HEK293T (cell line): ENCODE measurements around the gene THSD4.

Experiments used
- CTCF ChIA-PET: fragments of 350-600 bp; formaldehyde crosslinking; extraction: SDS; loops from one replicate; lab custom pipeline; 2021; ENCODE audit warnings: antibody characterized with exemption, inconsistent platforms; lab: Yijun Ruan, JAX
- POLR2A ChIA-PET: fragments of 350-600 bp; formaldehyde crosslinking; extraction: SDS; loops from one replicate; lab custom pipeline; 2020; ENCODE audit warnings: antibody characterized with exemption, inconsistent platforms; lab: Yijun Ruan, JAX
- DNase-seq: peaks from one replicate; pipeline ENCODE4 v3.0.0; 2012; ENCODE audit warnings: mixed read lengths; ENCODE audit errors: extremely low spot score
- ARNT ChIP-seq: fragments of 450-650 bp; IDR thresholded peaks from 2 replicates; pipeline ENCODE4 v1.6.1; 2017; ENCODE audit warnings: mild to moderate bottlenecking
- BHLHE40 ChIP-seq: fragments of 450-650 bp; IDR thresholded peaks from 2 replicates; pipeline ENCODE4 v1.6.1; 2016; ENCODE audit warnings: mild to moderate bottlenecking, moderate library complexity, borderline replicate concordance
- CTBP1 ChIP-seq: fragments of 450-650 bp; IDR thresholded peaks from 2 replicates; pipeline ENCODE4 v1.6.1; 2016; ENCODE audit warnings: borderline replicate concordance
- ELF4 ChIP-seq: fragments of 450-650 bp; IDR thresholded peaks from 2 replicates; pipeline ENCODE4 v1.6.1; 2017; ENCODE audit warnings: antibody characterized with exemption
- FOXA1 ChIP-seq: fragments of 450-650 bp; IDR thresholded peaks from 2 replicates; pipeline ENCODE4 v1.6.1; 2016; ENCODE audit warnings: mild to moderate bottlenecking
- FOXK2 ChIP-seq: fragments of 450-650 bp; IDR thresholded peaks from 2 replicates; pipeline ENCODE4 v1.6.1; 2016; ENCODE audit warnings: mild to moderate bottlenecking
- FOXM1 ChIP-seq: fragments of 450-650 bp; IDR thresholded peaks from 2 replicates; pipeline ENCODE4 v1.6.1; 2017; ENCODE audit warnings: mild to moderate bottlenecking, borderline replicate concordance
- HDGF ChIP-seq: fragments of 450-650 bp; IDR thresholded peaks from 2 replicates; pipeline ENCODE4 v1.6.1; 2017; ENCODE audit warnings: antibody characterized with exemption, borderline replicate concordance
- L3MBTL2 ChIP-seq: fragments of 450-650 bp; conservative IDR thresholded peaks from 2 replicates; pipeline ENCODE4 v1.6.1; 2016; ENCODE audit warnings: mild to moderate bottlenecking
- LEF1 ChIP-seq: fragments of 450-650 bp; IDR thresholded peaks from 2 replicates; pipeline ENCODE4 v1.6.1; 2017; ENCODE audit warnings: mild to moderate bottlenecking, borderline replicate concordance
- NFRKB ChIP-seq: fragments of 450-650 bp; IDR thresholded peaks from 2 replicates; pipeline ENCODE4 v1.6.1; 2016; ENCODE audit warnings: mild to moderate bottlenecking, moderate library complexity
- PKNOX1 ChIP-seq: fragments of 450-650 bp; IDR thresholded peaks from 2 replicates; pipeline ENCODE4 v1.6.1; 2016
- SP1 ChIP-seq: fragments of 450-650 bp; IDR thresholded peaks from 2 replicates; pipeline ENCODE4 v1.6.1; 2017
- SUZ12 ChIP-seq: fragments of 450-650 bp; IDR thresholded peaks from 2 replicates; pipeline ENCODE4 v1.6.1; 2016; ENCODE audit warnings: mild to moderate bottlenecking
- TARDBP ChIP-seq: fragments of 450-650 bp; IDR thresholded peaks from 2 replicates; pipeline ENCODE4 v1.6.1; 2016
- ZNF384 ChIP-seq: fragments of 450-650 bp; IDR thresholded peaks from 2 replicates; pipeline ENCODE4 v1.6.1; 2016

The THSD4 gene

GRCh38 chr15:71425388-71425787 lies 310.1 kb downstream of the THSD4 start:
- CTCF ChIA-PET = no interaction called here
- no peak for DNase-seq
- TF ChIP-seq PKNOX1 = no peak
- TF ChIP-seq SP1 = no peak
- no peak for TF ChIP-seq LEF1
- no peak for TF ChIP-seq TARDBP
- no peak for TF ChIP-seq NFRKB
- TF ChIP-seq ELF4 = no peak
- TF ChIP-seq CTBP1 = no peak
- TF ChIP-seq BHLHE40 = no peak
- TF ChIP-seq ARNT = no peak
- TF ChIP-seq FOXM1 = no peak
- TF ChIP-seq ZNF384 = no peak
- TF ChIP-seq HDGF = no peak
- TF ChIP-seq FOXK2 = no peak
- TF ChIP-seq FOXA1 = no peak
- TF ChIP-seq SUZ12 = no peak
- no peak for TF ChIP-seq L3MBTL2
- POLR2A ChIA-PET = interaction anchor here (1.4 kb wide), 1 partner anchor 13 kb away, joined by 4 read pairs; no protein-coding TSS in a partner anchor

- DNase-seq = no peak
- TF ChIP-seq FOXM1 (no peak), PKNOX1 (no peak), LEF1 (no peak), L3MBTL2 (no peak), SP1 (no peak), FOXK2 (no peak), TARDBP (no peak), ZNF384 (no peak), BHLHE40 (no peak), HDGF (no peak)
- CTCF ChIA-PET = no interaction called here
- POLR2A ChIA-PET = no interaction called here
Measured at GRCh38 chr15:71426792-71427191, 311.5 kb downstream of the THSD4 start.

GRCh38 chr15:71430782-71431181 lies 315.5 kb downstream of the THSD4 start:
- TF ChIP-seq FOXM1 = no peak
- no peak for TF ChIP-seq ELF4
- no peak for TF ChIP-seq FOXA1
- no peak for TF ChIP-seq NFRKB
- no peak for TF ChIP-seq HDGF
- TF ChIP-seq BHLHE40 = no peak
- TF ChIP-seq L3MBTL2 = no peak
- no peak for TF ChIP-seq ZNF384
- TF ChIP-seq TARDBP = no peak
- DNase-seq = no peak
- ChIA-PET POLR2A (no interaction called here), CTCF (interaction anchor here (0.5 to 1.3 kb wide), 3 partner anchors 13 to 149 kb away, joined by 3 read pairs; no protein-coding TSS in a partner anchor)

- no peak for DNase-seq
- POLR2A ChIA-PET = no interaction called here
- TF ChIP-seq PKNOX1 (peak; percentile 50), ZNF384 (no peak)
- CTCF ChIA-PET = interaction anchor here (0.5 to 1.3 kb wide), 3 partner anchors 12 to 150 kb away, joined by 3 read pairs; no protein-coding TSS in a partner anchor
Measured at GRCh38 chr15:71431343-71432336, 316.4 kb downstream of the THSD4 start.

GRCh38 chr15:71433402-71433801 lies 318.1 kb downstream of the THSD4 start:
- ChIA-PET CTCF (interaction anchor here (0.6 to 1.3 kb wide), 2 partner anchors 311 to 459 kb away, joined by 3 read pairs; no protein-coding TSS in a partner anchor), POLR2A (no interaction called here)
- no peak for TF ChIP-seq FOXK2
- no peak for TF ChIP-seq NFRKB
- TF ChIP-seq CTBP1 = no peak
- TF ChIP-seq ARNT = no peak
- TF ChIP-seq HDGF = no peak
- no peak for TF ChIP-seq ELF4
- no peak for TF ChIP-seq LEF1
- TF ChIP-seq BHLHE40 = no peak
- no peak for TF ChIP-seq TARDBP
- no peak for DNase-seq

- no peak for DNase-seq
- TF ChIP-seq FOXK2 = no peak
- no peak for TF ChIP-seq BHLHE40
- TF ChIP-seq TARDBP = no peak
- TF ChIP-seq HDGF = no peak
- TF ChIP-seq SP1 = no peak
- no peak for TF ChIP-seq SUZ12
- TF ChIP-seq CTBP1 = no peak
- TF ChIP-seq NFRKB = no peak
- no peak for TF ChIP-seq L3MBTL2
- no peak for TF ChIP-seq FOXM1
- no peak for TF ChIP-seq ELF4
- no peak for TF ChIP-seq PKNOX1
- TF ChIP-seq LEF1 = no peak
- no peak for TF ChIP-seq FOXA1
- no peak for TF ChIP-seq ZNF384
- no peak for TF ChIP-seq ARNT
- ChIA-PET CTCF (interaction anchor here (1.0 to 2.2 kb wide), 2 partner anchors 9 to 48 kb away, joined by 4 to 5 read pairs; no protein-coding TSS in a partner anchor), POLR2A (no interaction called here)
Measured at GRCh38 chr15:71434774-71435173, 319.5 kb downstream of the THSD4 start.
